Gastroesophageal sphincter (tissue), 4 donors: ENCODE results near the gene FARSA. TPM values are rescaled to one million over a fixed set of nuclear protein-coding genes. Genes with fewer than 3 reads are reported as not detected.
A peak's percentile ranks its signal among the peaks of the same experiment; 100 is the strongest.
"Not testable (repeated sequence)": the region's sequence is repeated elsewhere in the genome, so short reads cannot be mapped to it uniquely, and the experiment has no call there.

Experiments
- ATAC-seq: fragments of 150-250 bp; one replicate; pipeline ENCODE4 v1.9.1; 2016; ENCODE audit warnings: mild to moderate bottlenecking, moderate library complexity
- H3K27ac ChIP-seq, 4 donors: fragments of 200-600 bp; sonication (generic) in 3 of 4; 1 replicate in 3 of 4; 2 replicates in 1 of 4; pipeline ENCODE4 v1.5.1; 2016 to 2019
- H3K27me3 ChIP-seq: fragments of 200-600 bp; sonication (generic); one replicate; pipeline ENCODE4 v1.5.1; 2019
- H3K36me3 ChIP-seq, 2 donors: fragments of 200-600 bp; sonication (generic); one replicate each; pipeline ENCODE4 v1.5.1; 2019; ENCODE audit warnings: control low read depth in 1 of 2
- H3K4me1 ChIP-seq, 3 donors: fragments of 200-600 bp; sonication (generic); 1 replicate in 2 of 3; 2 replicates in 1 of 3; pipeline ENCODE4 v1.5.1; 2016 to 2019; ENCODE audit warnings: control low read depth in 2 of 3
- H3K4me3 ChIP-seq, 2 donors: fragments of 200-600 bp; sonication (generic); one replicate each; pipeline ENCODE4 v1.5.1; 2019; ENCODE audit warnings: mild to moderate bottlenecking in 1 of 2, moderate library complexity in 1 of 2
- H3K9me3 ChIP-seq, 3 donors: fragments of 200-600 bp; sonication (generic); one replicate each; pipeline ENCODE4 v1.5.1; 2017 to 2019; ENCODE audit warnings: control low read depth in 2 of 3
- CTCF ChIP-seq, 4 experiments: fragments of 200-600 bp in 2 of 4; fragments of 450-650 bp in 2 of 4; sonication (generic) in 1 of 4; IDR thresholded peaks; one replicate each; pipeline ENCODE4 v1.5.1; 2017 to 2019; ENCODE audit warnings: antibody characterized with exemption in 4 of 4, mild to moderate bottlenecking in 2 of 4, moderate library complexity in 2 of 4
- EP300 ChIP-seq: sonication (generic); formaldehyde crosslinking; IDR thresholded peaks from one replicate; pipeline ENCODE4 v1.6.1; 2017; ENCODE audit warnings: antibody characterized with exemption, mild to moderate bottlenecking
- POLR2A ChIP-seq, 2 donors: fragments of 450-650 bp; IDR thresholded peaks; one replicate each; pipeline ENCODE4 v1.6.1; 2017; ENCODE audit warnings: antibody characterized with exemption in 2 of 2, mild to moderate bottlenecking in 2 of 2, moderate library complexity in 1 of 2
- POLR2AphosphoS5 ChIP-seq: sonication (generic); formaldehyde crosslinking; IDR thresholded peaks from one replicate; pipeline ENCODE4 v1.6.1; 2017; ENCODE audit warnings: antibody characterized with exemption
- WGBS, 2 donors: methylation state at CpG; one replicate each; pipeline ENCODE4 v1.1.5; 2018; ENCODE audit warnings: low coverage in 1 of 2; 5-methylcytosine and 5-hydroxymethylcytosine counted together
- total RNA-seq, 4 donors: library from RNA; depleted of rRNA; stranded (reverse); fragments of >200 nt; gene quantifications; one replicate each; pipeline ENCODE4 v1.1.0, GENCODE V29; 2016

The FARSA gene
- total RNA-seq, result 10 to 100 TPM; 32.2 to 36.1 (median 33.2) TPM

DNA sequence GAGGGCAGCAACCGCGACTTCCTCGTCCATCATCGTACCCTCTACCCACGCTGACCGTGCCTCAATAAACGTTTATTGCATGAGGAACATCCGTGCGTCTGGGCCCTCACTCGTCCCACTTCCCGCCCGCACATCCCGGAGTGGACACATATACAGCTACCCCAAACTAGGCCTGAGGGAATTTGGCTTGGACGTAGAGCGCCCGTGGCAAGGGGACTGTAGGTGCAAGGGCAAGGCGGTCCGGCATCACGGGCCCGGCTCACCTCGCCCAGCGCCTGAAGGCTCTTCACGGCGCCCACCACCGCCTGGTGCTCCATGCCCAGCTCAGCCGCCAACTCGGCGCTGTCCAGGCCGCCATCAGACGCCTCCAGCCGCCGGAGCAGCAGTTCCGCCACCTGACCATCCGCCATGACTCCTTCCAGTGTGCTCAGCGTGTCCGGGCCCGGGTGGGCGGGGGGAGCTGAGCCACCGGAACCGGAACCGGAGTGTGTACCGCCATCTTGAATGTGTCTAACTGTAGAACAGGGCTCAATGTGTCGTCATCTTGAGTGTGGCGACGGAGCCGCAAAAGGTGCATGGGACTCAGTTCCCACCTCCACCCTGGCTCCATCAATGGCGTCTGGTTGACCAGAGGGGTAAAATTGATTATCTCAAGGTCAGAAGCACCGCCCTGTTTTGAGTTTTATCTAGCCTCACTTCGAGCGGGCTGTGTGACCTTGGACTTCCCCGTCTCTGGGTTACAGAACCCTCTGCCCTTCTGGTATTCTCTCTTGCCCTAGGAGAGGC is at the start of gene FARSA:
TSS of gene FARSA (minus strand) at position 425 of the 786 bp plus-strand sequence. CDS start at position 410, 15 bp downstream.
- H3K27ac ChIP-seq, result peak within 1 kb of the TSS; percentile 53 to 91 (median 86)
- WGBS, 2 donors, result no CpG with 5 or more reads among the region's 51 CpGs

GRCh38 chr19:12983091-12983490 is 49.6 kb upstream of the FARSA start:
- no peaks in the 10 kb centered on the region for H3K27me3 ChIP-seq
- WGBS, 2 donors, result 51 to 83% methylated on average over 1 to 10 of the region's 10 CpGs
- H3K4me1 ChIP-seq, result peaks cover 0 to 29% (median 0%) of the 10 kb centered on the region in 3 donors
- no peak for TF ChIP-seq EP300
- no peak for TF ChIP-seq POLR2AphosphoS5
- TF ChIP-seq CTCF (IDR thresholded peaks at IDR 0.05), result no peak
- TF ChIP-seq POLR2A (IDR thresholded peaks at IDR 0.05), result no peak
- no peak for ATAC-seq
- H3K9me3 ChIP-seq, result no peaks in the 10 kb centered on the region
- H3K27ac ChIP-seq, result peak overlapping the region in 1 of 4 donors; percentile 40
- no peaks in the 10 kb centered on the region for H3K36me3 ChIP-seq
- peak overlapping the region in 1 of 2 donors; percentile 40 for H3K4me3 ChIP-seq

More for the DNA sequence above, at the start of gene FARSA:
- Histone ChIP-seq H3K27me3 (no peaks in the 10 kb centered on the region), H3K4me3 (peak within 1 kb of the TSS; percentile 85 to 96), H3K9me3 (no peaks in the 10 kb centered on the region), H3K36me3 (peaks cover 0 to 22% of the 10 kb centered on the region in 2 donors), H3K4me1 (peaks cover 5 to 38% (median 13%) of the 10 kb centered on the region in 3 donors)
- ATAC-seq, result peak; percentile 78
- peak; percentile 99 for TF ChIP-seq POLR2AphosphoS5
- TF ChIP-seq POLR2A (IDR thresholded peaks at IDR 0.05), result peak; percentile 51
- no peak for TF ChIP-seq CTCF (IDR thresholded peaks at IDR 0.05)

- ATAC-seq, result no peak
- WGBS, 2 donors, result 90 to 94% methylated on average over 2 to 6 of the region's 6 CpGs
These were observed 49.1 kb upstream of the FARSA start for GRCh38 chr19:12982648-12983047.

DNA sequence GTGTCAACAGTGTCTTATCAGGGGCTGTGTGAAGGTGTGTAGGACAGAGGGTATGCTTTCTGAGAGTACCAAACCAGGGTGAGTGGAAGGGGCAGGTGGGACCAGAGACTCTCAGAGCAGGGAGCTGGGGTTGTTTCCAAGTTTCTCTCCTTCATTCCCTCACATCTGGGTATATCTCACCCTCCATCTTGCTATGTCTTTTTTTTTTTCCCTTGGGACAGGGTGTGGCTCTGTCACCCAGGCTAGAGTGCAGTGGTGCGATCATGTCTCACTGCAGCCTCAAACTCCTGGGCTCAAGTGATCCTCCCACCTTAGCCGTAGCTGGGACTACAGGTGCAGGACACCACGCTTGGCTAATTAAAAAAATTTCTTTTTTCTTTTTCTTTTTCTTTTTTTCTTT is 46.5 kb upstream of the FARSA start:
- ATAC-seq, result no peak

More at GRCh38 chr19:12982648-12983047, 49.1 kb upstream of the FARSA start:
- no peaks in the 10 kb centered on the region for H3K27me3 ChIP-seq
- no peak overlapping the region for H3K27ac ChIP-seq
- H3K4me1 ChIP-seq, result peaks cover 0 to 33% (median 0%) of the 10 kb centered on the region in 3 donors
- H3K4me3 ChIP-seq, result no peak overlapping the region
- no peaks in the 10 kb centered on the region for H3K9me3 ChIP-seq
- no peaks in the 10 kb centered on the region for H3K36me3 ChIP-seq
- no peak for TF ChIP-seq POLR2AphosphoS5

GRCh38 chr19:12976109-12976508 is 42.6 kb upstream of the FARSA start:
- not testable (repeated sequence) for H3K9me3 ChIP-seq, H3K4me3 ChIP-seq, ATAC-seq, H3K4me1 ChIP-seq, H3K27me3 ChIP-seq, H3K36me3 ChIP-seq, H3K27ac ChIP-seq
- 85% methylated on average over 5 of the region's 7 CpGs; no CpG with 5 or more reads in 1 of the 2 donors for WGBS, 2 donors

More for the DNA sequence above, 46.5 kb upstream of the FARSA start:
- Histone ChIP-seq H3K4me3 (no peak overlapping the region), H3K36me3 (no peaks in the 10 kb centered on the region), H3K27me3 (no peaks in the 10 kb centered on the region), H3K9me3 (no peaks in the 10 kb centered on the region), H3K4me1 (peaks cover 0 to 28% (median 0%) of the 10 kb centered on the region in 3 donors), H3K27ac (no peak overlapping the region)
- 80 to 88% methylated on average over 1 to 3 of the region's 3 CpGs for WGBS, 2 donors
- TF ChIP-seq CTCF (IDR thresholded peaks at IDR 0.05) (no peak), EP300 (no peak)

DNA sequence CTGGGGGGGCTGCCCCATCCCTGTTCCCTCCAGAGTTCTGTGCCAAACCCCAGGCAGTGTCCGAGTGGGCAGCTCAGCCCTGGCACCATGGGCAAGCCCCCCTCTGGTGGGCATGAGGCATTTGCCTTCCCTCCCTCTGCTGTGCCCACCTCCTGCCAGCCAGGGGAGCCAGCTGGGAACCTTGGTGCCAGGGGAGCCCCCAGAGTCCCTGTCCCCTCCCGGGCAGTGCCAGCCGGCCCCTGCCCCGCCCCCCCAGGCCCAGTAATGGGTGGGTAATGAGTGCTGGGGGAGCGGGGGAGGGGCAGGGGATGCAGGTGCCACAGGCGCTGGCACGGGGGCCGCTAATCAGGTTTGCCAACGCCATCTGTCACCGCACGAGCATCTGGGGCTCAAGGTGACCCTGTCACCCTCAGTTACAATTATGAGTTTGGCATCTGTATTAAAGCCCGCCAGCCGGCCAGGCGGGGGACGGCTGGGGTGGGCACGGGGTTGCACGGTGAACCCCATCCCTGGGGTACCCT is 41.8 kb upstream of the FARSA start:
- no peak for ATAC-seq
- H3K27ac ChIP-seq, result no peak overlapping the region
- TF ChIP-seq CTCF (IDR thresholded peaks at IDR 0.05) (no peak), POLR2AphosphoS5 (no peak), EP300 (no peak), POLR2A (IDR thresholded peaks at IDR 0.05) (no peak)
- H3K27me3 ChIP-seq, result no peaks in the 10 kb centered on the region
- 74% methylated on average over 3 of the region's 17 CpGs; no CpG with 5 or more reads in 1 of the 2 donors for WGBS, 2 donors
- H3K4me3 ChIP-seq, result no peak overlapping the region
- no peaks in the 10 kb centered on the region for H3K36me3 ChIP-seq
- peaks cover 0 to 14% (median 0%) of the 10 kb centered on the region in 3 donors for H3K4me1 ChIP-seq
- no peaks in the 10 kb centered on the region for H3K9me3 ChIP-seq
